Left kidney (tissue), 2 donors: ENCODE data around the gene CHCHD4. TPM values are rescaled to one million over a fixed set of nuclear protein-coding genes. Genes with fewer than 3 reads are reported as not detected.
"Not testable (repeated sequence)": the region's sequence is repeated elsewhere in the genome, so short reads cannot be mapped to it uniquely, and the experiment has no call there.

Experiments
- DNase-seq: peaks from one replicate; pipeline ENCODE4 v3.0.0-alpha.2; 2013
- polyA plus RNA-seq: library from polyadenylated mRNA; unstranded; fragments of 120-200 nt; gene quantifications from one replicate; pipeline ENCODE4 v1.2.1, GENCODE V29; 2013; ENCODE audit not compliant: insufficient read length

The CHCHD4 gene
- polyA plus RNA-seq, 1 donor = 16.7 TPM

DNA sequence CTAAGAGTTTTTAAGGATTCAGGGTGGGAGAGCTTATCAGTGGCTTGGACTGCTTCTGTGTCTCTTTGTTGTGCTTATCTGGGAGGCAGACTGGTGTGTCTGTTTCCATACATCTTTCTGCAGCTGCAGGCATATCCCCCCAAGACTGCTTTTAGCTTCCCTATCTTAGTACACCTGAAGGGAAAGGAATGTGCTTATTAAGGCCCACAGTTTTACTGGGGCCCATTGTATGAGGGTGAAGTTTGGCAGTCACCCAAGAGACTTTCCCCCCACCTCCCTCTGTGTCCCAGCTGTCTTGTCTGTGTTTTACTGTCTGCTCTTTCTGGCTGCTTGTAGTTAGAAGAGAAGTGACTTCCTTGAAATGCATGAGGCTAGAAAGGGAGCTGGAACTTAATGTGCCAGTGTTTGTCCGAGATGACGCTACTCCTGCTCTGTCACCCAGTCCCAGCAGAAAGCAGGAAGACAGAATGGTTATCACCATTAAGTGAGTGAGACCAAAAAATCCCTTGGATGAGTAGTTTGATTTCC is 3.7 kb downstream of the CHCHD4 start:
- DNase-seq = not testable (repeated sequence)

GRCh38 chr3:14120111-14120920 is 4.4 kb downstream of the CHCHD4 start:
- no peak for DNase-seq

DNA sequence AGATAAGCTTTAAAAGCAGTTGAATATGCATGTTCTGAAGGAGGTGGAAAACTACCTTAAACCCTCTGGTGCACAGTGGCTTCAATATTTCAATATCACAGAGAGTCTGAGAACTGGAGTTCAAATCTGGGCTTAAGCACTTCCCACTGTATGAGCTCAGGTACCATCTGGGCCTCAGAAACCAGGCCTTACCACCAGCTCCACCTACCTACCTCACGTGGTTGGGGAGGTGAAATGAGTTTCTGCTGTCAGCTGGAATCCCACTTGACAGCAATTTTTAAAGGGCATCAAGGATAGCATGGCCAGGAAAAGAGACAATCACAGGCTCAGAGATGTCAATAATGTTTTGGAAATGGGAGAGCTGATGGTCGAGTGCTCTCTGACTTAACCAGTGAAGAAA is 5.0 kb downstream of the CHCHD4 start:
- no peak for DNase-seq

- no peak for DNase-seq
Measured at GRCh38 chr3:14118400-14119381, 6.0 kb downstream of the CHCHD4 start.

DNA sequence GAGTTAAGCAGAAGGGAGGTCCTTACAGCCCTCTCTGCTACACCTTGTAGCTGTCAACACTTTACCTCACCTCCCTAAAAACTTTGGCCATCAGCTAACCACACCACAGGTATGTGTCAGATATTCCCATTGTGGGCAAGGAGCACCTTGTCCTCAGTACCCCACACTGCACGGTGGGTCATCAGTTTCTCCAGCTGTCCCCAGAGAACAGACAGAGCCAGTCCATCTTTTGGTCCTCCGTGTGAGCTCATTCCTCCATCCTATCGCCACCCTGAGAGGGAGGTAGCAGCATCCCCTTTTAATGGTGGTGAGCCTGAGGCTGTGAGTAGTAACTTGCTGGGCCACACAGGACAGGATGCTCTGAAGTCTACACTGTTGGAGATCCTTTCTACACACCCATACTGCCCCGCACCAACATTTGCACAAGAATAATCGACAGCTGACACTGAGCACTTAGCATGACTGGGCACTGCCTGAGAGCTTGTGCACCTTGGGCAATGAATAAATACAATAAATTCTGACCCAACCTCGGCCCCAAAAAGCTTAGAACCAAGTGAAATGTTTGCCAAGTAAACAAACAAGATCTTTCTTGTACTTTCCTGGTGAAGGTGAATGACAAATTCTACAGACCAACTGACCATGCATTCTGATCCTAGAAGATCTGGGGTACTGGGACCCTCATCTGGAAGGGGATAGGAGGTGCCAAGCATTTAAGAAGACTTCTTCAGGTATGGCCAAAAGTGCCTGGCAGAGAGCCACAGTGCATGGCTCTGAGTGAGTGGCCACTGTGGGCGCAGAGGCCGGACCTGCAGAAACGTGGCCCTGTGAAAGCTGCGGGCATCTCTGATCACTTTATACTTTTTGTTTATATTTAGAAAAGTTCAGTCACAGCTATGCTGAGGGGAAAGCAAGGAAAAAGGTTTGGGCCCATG is 6.9 kb downstream of the CHCHD4 start:
- DNase-seq = no peak

- DNase-seq = peak; percentile 24
Measured at GRCh38 chr3:14113965-14114635, 10.6 kb downstream of the CHCHD4 start.

- DNase-seq = no peak
Measured at GRCh38 chr3:14110699-14111098, 14.0 kb downstream of the CHCHD4 start.

GRCh38 chr3:14109821-14110220 is 14.8 kb downstream of the CHCHD4 start:
- DNase-seq = not testable (repeated sequence)

DNA sequence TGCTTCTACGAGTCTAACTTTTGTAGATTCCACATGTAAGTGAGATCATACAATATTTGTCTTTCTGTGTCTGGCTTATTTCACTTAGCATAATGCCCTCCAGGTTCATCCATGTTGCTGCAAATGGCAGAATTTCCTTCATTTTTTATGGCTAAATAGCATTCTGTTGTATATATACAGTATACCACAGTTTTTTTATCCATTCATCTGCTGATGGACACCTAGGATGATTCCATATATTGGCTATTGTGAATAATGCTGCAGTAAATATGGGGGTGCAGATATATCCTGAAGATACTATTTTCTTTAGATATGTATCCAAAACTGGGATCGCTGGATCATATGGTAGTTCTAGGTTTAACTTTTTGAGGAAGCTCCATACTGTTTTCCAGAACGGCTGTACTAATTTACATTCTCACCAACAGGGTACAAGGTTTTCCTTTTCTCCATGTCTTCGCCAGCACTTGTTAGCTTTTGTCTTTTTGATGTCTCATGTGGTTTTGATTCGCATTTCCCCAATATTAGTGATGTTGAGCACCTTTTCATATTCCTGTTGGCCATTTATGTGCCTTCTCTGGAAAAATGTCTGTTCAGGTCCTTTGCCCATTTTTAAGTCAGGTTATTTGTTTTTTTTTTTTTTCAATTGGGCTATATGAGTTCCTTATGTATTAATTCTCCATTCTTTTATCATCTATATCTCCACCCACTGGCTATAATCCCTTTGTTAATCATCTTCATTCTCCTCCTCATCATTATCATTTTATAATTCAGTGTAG is 26.9 kb downstream of the CHCHD4 start:
- DNase-seq = no peak

- no peak for DNase-seq
Measured at GRCh38 chr3:14096742-14097141, 27.9 kb downstream of the CHCHD4 start.

- DNase-seq = no peak
Measured at GRCh38 chr3:14093831-14094230, 30.8 kb downstream of the CHCHD4 start.

- DNase-seq = no peak
Measured at GRCh38 chr3:14092464-14092863, 32.2 kb downstream of the CHCHD4 start.

- DNase-seq = not testable (repeated sequence)
Measured at GRCh38 chr3:14091959-14092358, 32.7 kb downstream of the CHCHD4 start.

DNA sequence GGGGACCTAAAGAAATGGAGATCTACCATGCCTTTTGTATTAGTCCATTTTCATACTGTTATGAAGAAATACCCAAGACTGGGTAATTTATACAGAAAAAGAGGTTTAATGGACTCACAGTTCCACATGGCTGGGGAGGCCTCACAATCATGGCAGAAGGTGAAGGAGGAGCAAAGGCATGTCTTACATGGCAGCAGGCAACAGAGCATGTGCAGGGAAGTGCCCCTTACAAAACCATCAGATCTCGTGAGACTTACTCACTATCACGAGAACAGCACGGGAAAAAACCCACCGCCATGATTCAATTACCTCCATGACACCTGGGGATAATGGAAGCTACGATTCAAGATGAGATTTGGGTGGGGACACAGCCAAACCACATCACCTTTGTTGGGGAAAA is 37.2 kb downstream of the CHCHD4 start:
- DNase-seq = not testable (repeated sequence)

GRCh38 chr3:14082108-14082657 is 42.5 kb downstream of the CHCHD4 start:
- DNase-seq = no peak

DNA sequence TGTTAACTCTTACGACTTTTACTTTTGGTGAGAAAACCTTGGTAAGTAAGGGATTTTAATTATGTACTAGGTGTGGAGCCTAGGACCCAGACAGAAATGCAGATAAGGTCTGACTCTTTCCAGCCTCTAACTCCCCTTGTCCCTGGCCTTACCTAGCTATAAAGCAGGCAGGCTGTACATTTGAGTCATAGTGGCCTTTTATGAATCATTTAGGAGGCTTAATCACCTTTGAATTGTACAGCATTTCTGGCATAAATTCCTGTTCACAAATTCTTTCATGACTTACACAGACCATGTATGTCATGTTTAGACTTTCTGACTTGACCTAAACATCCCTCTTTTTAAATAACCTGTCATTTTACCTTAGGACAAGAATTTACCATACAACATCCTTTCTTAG is 47.4 kb downstream of the CHCHD4 start:
- no peak for DNase-seq

DNA sequence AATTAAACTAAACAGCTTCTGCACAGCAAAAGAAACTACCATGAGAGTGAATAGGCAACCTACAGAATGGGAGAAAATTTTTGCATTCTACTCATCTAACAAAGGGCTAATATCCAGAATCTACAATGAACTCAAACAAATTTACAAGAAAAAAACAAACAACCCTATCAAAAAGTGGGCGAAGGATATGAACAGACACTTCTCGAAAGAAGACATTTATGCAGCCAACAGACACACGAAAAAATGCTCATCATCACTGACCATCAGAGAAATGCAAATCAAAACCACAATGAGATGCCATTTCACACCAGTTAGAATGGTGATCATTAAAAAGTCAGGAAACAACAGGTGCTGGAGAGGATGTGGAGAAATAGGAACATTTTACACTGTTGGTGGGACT is 49.4 kb downstream of the CHCHD4 start:
- not testable (repeated sequence) for DNase-seq

- DNase-seq = no peak
Measured at GRCh38 chr3:14064910-14065309, 59.8 kb downstream of the CHCHD4 start.

GRCh38 chr3:14063152-14063551 is 61.5 kb downstream of the CHCHD4 start:
- DNase-seq = no peak
